Testis (tissue), 5 donors: Measurements from ENCODE around the gene EFNB3. TPM values are rescaled to one million over a fixed set of nuclear protein-coding genes. Genes with fewer than 3 reads are reported as not detected.
A peak's percentile ranks its signal among the peaks of the same experiment; 100 is the strongest.

Experiments used
- DNase-seq: peaks from one replicate; pipeline ENCODE4 v3.0.0-alpha.2; 2019
- H3K27ac ChIP-seq, 2 donors: fragments of 200-600 bp; sonication (generic); one replicate each; pipeline ENCODE4 v1.5.1; 2019
- H3K27me3 ChIP-seq: fragments of 200-600 bp; sonication (generic); one replicate; pipeline ENCODE4 v1.5.1; 2019
- H3K36me3 ChIP-seq: fragments of 200-600 bp; sonication (generic); one replicate; pipeline ENCODE4 v1.5.1; 2017; ENCODE audit warnings: low read depth; ENCODE audit errors: missing control alignments
- H3K4me1 ChIP-seq: fragments of 200-600 bp; sonication (generic); one replicate; pipeline ENCODE4 v1.5.1; 2019
- H3K4me3 ChIP-seq, 2 donors: fragments of 200-600 bp; sonication (generic); one replicate each; pipeline ENCODE4 v1.5.1; 2017 to 2019
- H3K9me3 ChIP-seq: fragments of 200-600 bp; sonication (generic); one replicate; pipeline ENCODE4 v1.5.1; 2017
- CTCF ChIP-seq, 3 experiments: fragments of 450-650 bp in 2 of 3; fragments of 200-600 bp in 1 of 3; sonication (generic) in 1 of 3; IDR thresholded peaks; one replicate each; pipeline ENCODE4 v1.5.1; 2016 to 2019; ENCODE audit warnings: antibody characterized with exemption in 3 of 3, mild to moderate bottlenecking in 2 of 3, moderate library complexity in 1 of 3
- POLR2A ChIP-seq: fragments of 450-650 bp; IDR thresholded peaks from one replicate; pipeline ENCODE4 v1.6.1; 2017; ENCODE audit warnings: antibody characterized with exemption, mild to moderate bottlenecking, moderate library complexity
- WGBS, 2 donors: methylation state at CpG; one replicate each; pipeline ENCODE4 v1.1.5; 2018; 5-methylcytosine and 5-hydroxymethylcytosine counted together
- intact Hi-C: fragments of 100-400 bp; cut with DNase I; formaldehyde crosslinking; loops from one replicate; pipeline ENCODE4 v1.15.1; 2023; ENCODE audit warnings: low total_unique reads
- long read RNA-seq, 2 donors: transcript quantifications; one replicate each; lab custom pipeline, GENCODE V29; 2026
- polyA plus RNA-seq: library from polyadenylated mRNA; stranded (reverse); fragments of 350-450 nt; fragmentation: Illumina TruSeq; extraction: RNeasy Lipid Tissue Mini Kit (QIAGEN cat#74804); gene quantifications from one replicate; pipeline ENCODE4 v1.2.3, GENCODE V29; 2014; ENCODE audit warnings: low read depth, low replicate concordance; ENCODE audit not compliant: insufficient read depth
- total RNA-seq, 2 donors: library from RNA; depleted of rRNA; stranded (reverse); fragments of >200 nt; gene quantifications; one replicate each; pipeline ENCODE4 v1.2.3, GENCODE V29; 2016

The EFNB3 gene
- total RNA-seq = 1 to 10 TPM in 1 of 2 donors, under 1 TPM in 1; 0.93 to 2.0 TPM
- 3.5 TPM for polyA plus RNA-seq
- long read RNA-seq, donor 1, partial matches to known transcripts = 0 of 3 reads
- long read RNA-seq, donor 1, other reads (novel, unspliced or antisense) = 0 of 3 reads
- long read RNA-seq, donor 2 = 0 reads

- TF ChIP-seq POLR2A (no peak), CTCF (IDR thresholded peaks at IDR 0.05) (no peak)
- H3K36me3 ChIP-seq = no peaks in the 10 kb centered on the region
- 1 to 2% methylated on average over 26 to 45 of the region's 45 CpGs for WGBS, 2 donors
- no peak within 1 kb of the TSS for H3K27ac ChIP-seq
- intact Hi-C loops = no loop called here
- peak within 1 kb of the TSS; percentile 29 to 52 for H3K4me3 ChIP-seq
- H3K9me3 ChIP-seq = no peaks in the 10 kb centered on the region
- DNase-seq = no peak
- H3K27me3 ChIP-seq = no peaks in the 10 kb centered on the region
- H3K4me1 ChIP-seq = peaks cover 16% of the 10 kb centered on the region
Observed at GRCh38 chr17:7704601-7705268, at the start of gene EFNB3. Gene EFNB3 (plus strand): TSS chr17:7705202. CDS start chr17:7705599, 397 bp downstream.

- WGBS, 2 donors = 89 to 91% methylated on average over 17 of the region's 17 CpGs
Observed at GRCh38 chr17:7655541-7655840, 49.5 kb upstream of the EFNB3 start.

GRCh38 chr17:7656958-7657609 is 47.9 kb upstream of the EFNB3 start:
- no peak for TF ChIP-seq CTCF (IDR thresholded peaks at IDR 0.05)
- no peak for TF ChIP-seq POLR2A
- Histone ChIP-seq H3K4me1 (no peaks in the 10 kb centered on the region), H3K27ac (no peak overlapping the region), H3K36me3 (no peaks in the 10 kb centered on the region), H3K27me3 (no peaks in the 10 kb centered on the region), H3K9me3 (no peaks in the 10 kb centered on the region), H3K4me3 (no peak overlapping the region)
- WGBS, 2 donors = 48 to 49% methylated on average over 10 of the region's 10 CpGs
- DNase-seq = peak; percentile 58
- intact Hi-C loops = no loop called here

More at GRCh38 chr17:7655541-7655840, 49.5 kb upstream of the EFNB3 start:
- no peak overlapping the region for H3K4me3 ChIP-seq
- no peaks in the 10 kb centered on the region for H3K36me3 ChIP-seq
- H3K27ac ChIP-seq = no peak overlapping the region
- no peak for DNase-seq
- H3K4me1 ChIP-seq = peaks cover 9% of the 10 kb centered on the region
- no peaks in the 10 kb centered on the region for H3K27me3 ChIP-seq
- no peaks in the 10 kb centered on the region for H3K9me3 ChIP-seq
- intact Hi-C loops = no loop called here
- TF ChIP-seq CTCF (IDR thresholded peaks at IDR 0.05) (no peak), POLR2A (no peak)

GRCh38 chr17:7667656-7668406 is 37.2 kb upstream of the EFNB3 start:
- Histone ChIP-seq H3K27me3 (no peaks in the 10 kb centered on the region), H3K9me3 (no peaks in the 10 kb centered on the region), H3K4me3 (no peak overlapping the region), H3K36me3 (no peaks in the 10 kb centered on the region), H3K27ac (no peak overlapping the region), H3K4me1 (no peaks in the 10 kb centered on the region)
- intact Hi-C loops = no loop called here
- no peak for DNase-seq
- 57 to 73% methylated on average over 6 to 10 of the region's 10 CpGs for WGBS, 2 donors
- TF ChIP-seq POLR2A (no peak), CTCF (IDR thresholded peaks at IDR 0.05) (no peak)
